Neural cell (in vitro differentiated cells): ENCODE results near the gene NFS1.

Experiments used
- POLR2AphosphoS5 ChIP-seq: IDR thresholded peaks from 2 replicates; pipeline ENCODE4 v1.6.1; 2012
- TF ChIP-seq, protein P1 (sequence below): fragments of 450-650 bp; IDR thresholded peaks from 2 replicates; pipeline ENCODE4 v1.5.1; 2014; ENCODE audit warnings: antibody characterized with exemption, mild to moderate bottlenecking, moderate library complexity; ENCODE audit not compliant: poor library complexity, severe bottlenecking

GRCh38 chr20:35674921-35675320 is 24.2 kb downstream of the NFS1 start:
- TF ChIP-seq, protein P1, sequence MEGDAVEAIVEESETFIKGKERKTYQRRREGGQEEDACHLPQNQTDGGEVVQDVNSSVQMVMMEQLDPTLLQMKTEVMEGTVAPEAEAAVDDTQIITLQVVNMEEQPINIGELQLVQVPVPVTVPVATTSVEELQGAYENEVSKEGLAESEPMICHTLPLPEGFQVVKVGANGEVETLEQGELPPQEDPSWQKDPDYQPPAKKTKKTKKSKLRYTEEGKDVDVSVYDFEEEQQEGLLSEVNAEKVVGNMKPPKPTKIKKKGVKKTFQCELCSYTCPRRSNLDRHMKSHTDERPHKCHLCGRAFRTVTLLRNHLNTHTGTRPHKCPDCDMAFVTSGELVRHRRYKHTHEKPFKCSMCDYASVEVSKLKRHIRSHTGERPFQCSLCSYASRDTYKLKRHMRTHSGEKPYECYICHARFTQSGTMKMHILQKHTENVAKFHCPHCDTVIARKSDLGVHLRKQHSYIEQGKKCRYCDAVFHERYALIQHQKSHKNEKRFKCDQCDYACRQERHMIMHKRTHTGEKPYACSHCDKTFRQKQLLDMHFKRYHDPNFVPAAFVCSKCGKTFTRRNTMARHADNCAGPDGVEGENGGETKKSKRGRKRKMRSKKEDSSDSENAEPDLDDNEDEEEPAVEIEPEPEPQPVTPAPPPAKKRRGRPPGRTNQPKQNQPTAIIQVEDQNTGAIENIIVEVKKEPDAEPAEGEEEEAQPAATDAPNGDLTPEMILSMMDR = no peak
- TF ChIP-seq POLR2AphosphoS5 = no peak
